Prostate gland (tissue), 2 donors: ENCODE results near the gene EVC2. TPM values are rescaled to one million over a fixed set of nuclear protein-coding genes. Genes with fewer than 3 reads are reported as not detected.

Experiments
- DNase-seq: peaks from one replicate; pipeline ENCODE4 v3.0.0-alpha.2; 2019; ENCODE audit warnings: low spot score
- H3K27ac ChIP-seq, 2 donors: fragments of 200-600 bp; sonication (generic); 2 replicates each; pipeline ENCODE4 v1.5.1; 2017 to 2019
- H3K27me3 ChIP-seq: fragments of 200-600 bp; sonication (generic); replicated peaks from 2 replicates; pipeline ENCODE4 v1.5.1; 2019; ENCODE audit not compliant: insufficient read depth
- H3K36me3 ChIP-seq, 2 donors: fragments of 200-600 bp; sonication (generic); 1 replicate in 1 of 2; 2 replicates in 1 of 2; pipeline versions ENCODE4 v1.5.1 to v1.8.1; 2017 to 2019
- H3K4me1 ChIP-seq: fragments of 200-600 bp; sonication (generic); replicated peaks from 2 replicates; pipeline ENCODE4 v1.5.1; 2019
- H3K4me3 ChIP-seq, 2 donors: fragments of 200-600 bp; sonication (generic); 2 replicates each; pipeline ENCODE4 v1.5.1; 2017 to 2019
- H3K9me3 ChIP-seq: fragments of 200-600 bp; sonication (generic); 2 replicates; pipeline ENCODE4 v1.5.1; 2017
- CTCF ChIP-seq, 4 experiments: fragments of 200-600 bp in 2 of 4; fragments of 450-650 bp in 2 of 4; sonication (generic) in 2 of 4; IDR thresholded peaks; 1 replicate in 3 of 4; 2 replicates in 1 of 4; pipeline ENCODE4 v1.5.1; 2016 to 2019; ENCODE audit warnings: antibody characterized with exemption in 4 of 4, mild to moderate bottlenecking in 2 of 4, moderate library complexity in 2 of 4
- POLR2A ChIP-seq: fragments of 450-650 bp; IDR thresholded peaks from one replicate; pipeline ENCODE4 v1.6.1; 2016; ENCODE audit warnings: antibody characterized with exemption, mild to moderate bottlenecking
- POLR2AphosphoS5 ChIP-seq: sonication (generic); formaldehyde crosslinking; IDR thresholded peaks from one replicate; pipeline ENCODE4 v1.6.1; 2017; ENCODE audit warnings: antibody characterized with exemption
- WGBS: methylation state at CpG from one replicate; pipeline ENCODE4 v1.1.5; 2018; 5-methylcytosine and 5-hydroxymethylcytosine counted together
- intact Hi-C: fragments of 100-400 bp; cut with DNase I; formaldehyde crosslinking; loops from one replicate; pipeline ENCODE4 v1.14.2; 2022
- total RNA-seq, 2 donors: library from RNA; depleted of rRNA; stranded (reverse); fragments of >200 nt; gene quantifications; one replicate each; pipeline ENCODE4 v1.1.0, GENCODE V29; 2016

Gene EVC2
- total RNA-seq, 2 donors from 2014 or later: 7.6 to 11.0 TPM

- Histone ChIP-seq H3K4me3 (no peak overlapping the region), H3K27me3 (no peaks in the 10 kb centered on the region), H3K27ac (no peak overlapping the region), H3K9me3 (no peaks in the 10 kb centered on the region), H3K4me1 (no peaks in the 10 kb centered on the region), H3K36me3 (peaks cover 0 to 5% of the 10 kb centered on the region in 2 donors)
- WGBS: 100% methylated on average over 2 of the region's 2 CpGs
- DNase-seq: no peak
- TF ChIP-seq POLR2A: no peak
- TF ChIP-seq POLR2AphosphoS5: no peak
- no peak for TF ChIP-seq CTCF (IDR thresholded peaks at IDR 0.05)
- intact Hi-C loops: no loop called here
Measured at GRCh38 chr4:5742388-5742787, 34.0 kb upstream of the EVC2 start.

GRCh38 chr4:5738061-5738460, 29.7 kb upstream of the EVC2 start:
- Histone ChIP-seq H3K9me3 (no peaks in the 10 kb centered on the region), H3K27ac (no peak overlapping the region), H3K4me1 (no peaks in the 10 kb centered on the region), H3K27me3 (no peaks in the 10 kb centered on the region), H3K4me3 (no peak overlapping the region), H3K36me3 (peaks cover 0 to 4% of the 10 kb centered on the region in 2 donors)
- DNase-seq: no peak
- TF ChIP-seq CTCF (IDR thresholded peaks at IDR 0.05) (no peak), POLR2AphosphoS5 (no peak), POLR2A (no peak)
- intact Hi-C loops: no loop called here
- WGBS: 90% methylated on average over 2 of the region's 2 CpGs

GRCh38 chr4:5735463-5735862, 27.1 kb upstream of the EVC2 start:
- DNase-seq: no peak
- peaks cover 0 to 4% of the 10 kb centered on the region in 2 donors for H3K36me3 ChIP-seq
- WGBS: 98% methylated on average over 3 of the region's 3 CpGs
- no peak for TF ChIP-seq POLR2AphosphoS5
- no peak for TF ChIP-seq POLR2A
- TF ChIP-seq CTCF (IDR thresholded peaks at IDR 0.05): no peak
- intact Hi-C loops: no loop called here
- no peak overlapping the region for H3K4me3 ChIP-seq
- no peaks in the 10 kb centered on the region for H3K27me3 ChIP-seq
- H3K9me3 ChIP-seq: no peaks in the 10 kb centered on the region
- H3K27ac ChIP-seq: no peak overlapping the region
- no peaks in the 10 kb centered on the region for H3K4me1 ChIP-seq

GRCh38 chr4:5734853-5735252, 26.5 kb upstream of the EVC2 start:
- Histone ChIP-seq H3K36me3 (peaks cover 0 to 4% of the 10 kb centered on the region in 2 donors), H3K4me3 (no peak overlapping the region), H3K27me3 (no peaks in the 10 kb centered on the region), H3K27ac (no peak overlapping the region), H3K4me1 (no peaks in the 10 kb centered on the region), H3K9me3 (no peaks in the 10 kb centered on the region)
- intact Hi-C loops: no loop called here
- WGBS: 77% methylated on average over 5 of the region's 5 CpGs
- TF ChIP-seq CTCF (IDR thresholded peaks at IDR 0.05): no peak
- TF ChIP-seq POLR2A: no peak
- no peak for TF ChIP-seq POLR2AphosphoS5
- DNase-seq: no peak

GRCh38 chr4:5732158-5732557, 23.8 kb upstream of the EVC2 start:
- intact Hi-C loops: no loop called here
- Histone ChIP-seq H3K27ac (no peak overlapping the region), H3K4me1 (no peaks in the 10 kb centered on the region), H3K4me3 (no peak overlapping the region), H3K36me3 (peaks cover 0 to 4% of the 10 kb centered on the region in 2 donors), H3K27me3 (no peaks in the 10 kb centered on the region), H3K9me3 (no peaks in the 10 kb centered on the region)
- WGBS: 94% methylated on average over 10 of the region's 10 CpGs
- no peak for TF ChIP-seq POLR2A
- TF ChIP-seq CTCF (IDR thresholded peaks at IDR 0.05): no peak
- no peak for TF ChIP-seq POLR2AphosphoS5
- DNase-seq: no peak
